NK-92 (cell line): ENCODE data around the gene ADAMTS12.

ENCODE experiments used
- DNase-seq: peaks from one replicate; lab custom pipeline; 2025; ENCODE audit not compliant: unreplicated experiment; lab: John Stamatoyannopoulos, UW

ADAMTS12 gene

DNA sequence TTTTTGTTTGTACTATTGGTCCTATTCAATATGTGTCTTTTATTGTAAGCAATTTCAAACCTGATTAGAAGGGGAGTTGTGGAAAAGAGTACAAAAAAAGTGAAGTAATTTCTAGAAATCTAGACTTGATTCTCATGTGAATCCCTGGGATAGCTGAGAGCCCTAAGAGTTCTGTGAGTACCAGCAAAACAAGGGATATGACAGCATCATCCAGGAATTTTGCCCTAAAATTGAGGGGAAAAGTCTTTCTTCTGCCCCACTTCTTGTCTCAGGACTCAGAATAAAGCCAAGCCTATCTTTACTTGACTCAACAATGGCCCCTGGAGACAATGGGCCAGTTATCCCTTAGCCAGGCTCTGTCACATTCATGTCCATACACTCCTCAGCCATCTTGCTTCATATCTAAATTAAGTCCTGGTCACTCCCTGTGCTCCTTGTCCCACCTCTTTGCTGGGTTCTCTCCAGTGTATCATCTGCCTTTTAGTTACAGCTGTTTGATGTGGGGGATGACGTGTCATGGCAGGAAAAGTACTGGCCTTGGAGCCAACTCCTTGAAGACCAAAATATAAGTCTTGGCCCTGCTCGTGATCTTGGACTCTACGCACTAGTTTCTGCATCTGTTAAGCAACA lies 81.2 kb downstream of the ADAMTS12 start:
- DNase-seq = no peak

DNA sequence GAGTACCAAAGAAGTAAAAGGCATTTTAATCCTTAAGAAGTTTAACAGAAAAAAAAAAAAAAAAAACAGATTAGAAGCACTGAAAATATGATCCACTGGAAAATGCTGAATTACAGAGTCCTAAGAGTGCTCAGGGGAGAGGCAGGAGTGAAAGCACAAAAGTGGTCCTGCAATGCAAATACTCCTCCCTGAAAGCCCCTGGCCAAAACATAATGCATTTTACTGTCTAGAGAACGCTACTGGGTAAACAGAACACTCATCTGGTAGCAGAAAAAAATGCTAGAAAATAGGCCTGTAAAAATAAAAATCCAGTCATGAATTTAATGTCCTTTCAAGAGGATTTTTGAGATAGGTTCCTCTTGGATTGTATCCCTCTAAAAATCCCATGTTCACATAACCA lies 81.9 kb downstream of the ADAMTS12 start:
- DNase-seq = no peak

DNA sequence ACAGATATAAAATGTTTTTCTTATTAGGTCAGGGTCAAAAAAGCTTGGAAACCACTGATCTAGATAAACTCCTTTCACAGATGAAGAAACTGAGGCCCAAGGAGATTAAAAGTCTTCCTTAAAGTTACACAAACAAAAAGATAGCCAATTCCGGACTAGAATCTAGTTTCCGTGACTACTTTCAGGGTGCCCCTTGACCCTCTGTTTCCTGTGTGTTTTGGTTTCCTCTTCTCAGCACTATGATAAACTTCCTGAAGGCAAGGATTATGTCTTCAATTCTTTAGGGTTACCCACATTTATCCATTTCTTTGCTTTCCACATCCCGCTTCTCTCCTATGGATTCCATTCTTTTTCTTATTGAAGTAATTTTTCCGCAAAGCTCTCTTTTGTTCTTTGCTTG lies 83.1 kb downstream of the ADAMTS12 start:
- no peak for DNase-seq

DNA sequence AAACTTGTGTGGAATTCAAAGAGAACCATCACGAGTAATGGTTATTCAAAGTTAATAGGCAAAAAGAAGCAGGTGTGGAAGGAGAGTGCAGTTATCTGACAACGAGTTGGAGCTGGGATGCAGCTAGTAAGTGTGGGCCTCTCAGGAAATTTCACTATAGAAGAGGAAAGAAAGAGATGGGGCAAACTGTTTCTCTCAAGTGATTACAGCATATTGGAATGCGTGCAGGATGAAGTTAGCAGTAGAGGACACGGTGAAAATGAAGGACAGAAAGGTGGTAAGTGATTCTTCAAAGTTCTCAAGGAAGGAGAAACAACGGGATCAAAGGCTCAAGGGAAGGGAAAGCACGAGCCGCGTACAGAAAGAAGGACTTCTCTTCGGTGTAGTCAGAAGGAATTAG lies 84.0 kb downstream of the ADAMTS12 start:
- no peak for DNase-seq

DNA sequence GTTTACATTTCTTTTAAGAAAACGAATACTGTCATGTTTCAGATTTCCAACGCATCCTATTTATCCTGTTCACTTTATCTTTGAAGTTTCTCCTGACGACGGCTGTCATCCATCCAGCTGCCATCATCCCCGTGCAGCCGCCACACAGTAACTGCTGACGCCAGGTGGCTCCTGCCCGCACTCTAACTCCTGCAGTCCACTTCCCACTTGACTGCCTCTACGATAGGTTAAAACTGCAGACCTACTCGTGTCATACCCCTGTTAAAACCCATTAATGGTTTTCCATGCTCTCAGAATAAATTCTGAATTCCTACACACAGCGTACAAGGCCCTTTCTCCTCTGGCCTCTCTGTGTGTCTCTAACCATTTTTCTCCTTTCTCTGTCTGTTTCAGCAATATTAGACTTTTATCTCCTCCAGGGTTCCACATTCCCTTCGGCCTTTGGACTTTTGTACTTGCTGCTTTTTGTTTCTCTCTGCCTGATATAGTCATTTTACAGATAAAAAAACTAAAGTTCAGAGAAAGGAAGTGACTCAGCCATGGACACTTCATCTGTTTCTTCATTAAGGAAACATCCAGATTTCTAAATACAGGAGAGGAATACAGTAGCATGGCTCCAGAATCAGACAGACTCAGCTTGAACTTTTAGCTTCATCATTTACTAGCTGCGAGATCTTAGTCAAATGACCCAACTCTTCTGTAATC lies 84.9 kb downstream of the ADAMTS12 start:
- no peak for DNase-seq

DNA sequence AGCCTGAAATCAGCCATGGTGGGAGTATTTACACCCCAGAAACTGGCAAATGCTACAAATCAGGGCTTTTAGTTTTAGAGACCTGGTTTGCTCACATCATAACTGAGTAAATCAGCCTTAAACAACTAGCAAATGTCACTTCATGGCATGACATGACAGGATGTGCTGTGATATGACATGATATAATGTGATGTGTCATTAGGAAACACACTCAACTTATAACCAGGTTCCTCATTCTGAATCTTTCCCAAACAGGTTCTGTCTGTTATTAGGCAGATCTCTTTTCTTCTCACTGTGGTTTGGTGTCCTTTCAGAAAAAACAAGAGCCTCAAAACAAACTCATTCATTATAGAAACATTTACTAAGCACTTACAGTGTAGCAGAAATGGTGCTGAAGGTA lies 90.5 kb downstream of the ADAMTS12 start:
- DNase-seq = no peak

DNA sequence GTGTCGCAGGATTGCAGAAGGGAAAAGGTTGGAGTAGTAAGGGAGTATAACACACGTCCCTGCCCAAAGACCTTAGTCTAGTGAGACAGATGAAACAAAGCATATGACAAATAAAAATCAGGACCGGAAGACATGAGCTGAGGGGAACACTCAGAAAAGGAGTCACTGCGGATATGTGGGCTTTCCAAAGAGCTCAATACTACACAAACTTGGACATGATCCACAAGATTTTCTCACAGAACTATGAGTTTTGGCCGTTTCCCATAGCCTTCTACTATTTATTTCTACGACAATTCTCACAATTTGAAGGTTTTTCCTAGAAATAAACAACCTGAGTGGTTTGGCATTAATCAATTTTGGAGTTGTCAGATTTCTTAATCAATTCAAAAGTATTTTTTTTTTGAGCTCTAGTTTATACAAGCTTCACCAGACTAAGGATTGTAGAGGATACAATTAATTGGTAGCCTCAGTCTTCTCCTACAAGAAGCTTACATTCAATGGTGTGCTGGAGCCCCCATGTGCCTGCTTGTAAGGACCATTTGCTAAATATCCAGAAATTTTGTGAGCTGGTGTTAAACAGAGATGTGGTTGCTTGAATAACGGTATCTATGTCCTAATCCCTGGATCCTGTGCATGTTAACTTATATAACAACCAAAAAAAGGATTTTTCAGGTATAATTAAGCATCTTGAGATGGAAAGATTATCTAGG lies 91.4 kb downstream of the ADAMTS12 start:
- no peak for DNase-seq

DNA sequence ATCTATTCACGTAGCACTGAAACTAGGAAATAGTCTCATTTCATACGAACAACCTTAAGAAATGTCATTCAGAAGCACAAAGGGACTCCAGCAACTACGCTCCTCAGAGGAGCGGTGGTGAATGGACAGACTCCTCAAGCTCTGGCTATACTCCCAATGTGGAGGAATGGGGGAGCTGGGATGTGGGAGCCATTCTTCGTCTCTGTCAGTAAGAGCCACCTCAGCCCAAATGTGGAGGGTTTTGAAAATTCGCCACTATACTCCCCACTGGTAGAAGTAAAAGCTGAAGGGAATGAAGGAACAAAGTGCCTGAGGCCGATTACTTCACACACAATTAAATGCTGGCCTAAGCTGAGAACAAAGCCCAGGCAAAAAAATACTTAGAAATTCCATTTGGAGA lies 96.3 kb downstream of the ADAMTS12 start:
- DNase-seq = no peak

DNA sequence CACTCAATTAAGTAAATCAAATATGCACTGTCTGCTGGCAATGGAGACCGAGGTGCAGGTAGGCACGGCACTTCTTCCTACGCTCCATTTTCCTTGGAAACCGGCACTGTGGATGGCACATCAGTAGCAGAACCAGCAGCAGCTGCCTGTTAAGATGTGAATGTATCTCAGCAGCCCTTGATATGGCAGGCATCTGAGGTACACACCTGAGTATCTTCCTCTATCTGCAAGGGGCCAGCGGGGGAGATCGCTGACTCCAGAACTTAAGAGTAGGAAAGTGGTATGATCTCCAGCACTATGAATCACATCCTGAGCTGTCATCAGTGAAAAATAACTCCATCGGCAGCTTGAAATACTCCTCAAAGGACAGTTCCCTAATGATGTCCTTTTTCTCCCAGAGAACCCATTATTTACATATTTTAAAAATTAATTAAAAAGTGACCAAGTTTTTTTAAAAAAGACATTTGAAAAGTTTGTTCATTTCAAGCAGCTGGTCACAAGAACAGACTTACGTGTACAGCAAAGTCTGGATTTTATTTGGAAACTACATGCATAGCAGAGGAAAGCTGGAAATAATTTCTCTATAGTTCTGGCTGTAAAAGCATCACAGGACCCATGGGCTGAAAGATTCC lies 97.1 kb downstream of the ADAMTS12 start:
- DNase-seq = no peak

DNA sequence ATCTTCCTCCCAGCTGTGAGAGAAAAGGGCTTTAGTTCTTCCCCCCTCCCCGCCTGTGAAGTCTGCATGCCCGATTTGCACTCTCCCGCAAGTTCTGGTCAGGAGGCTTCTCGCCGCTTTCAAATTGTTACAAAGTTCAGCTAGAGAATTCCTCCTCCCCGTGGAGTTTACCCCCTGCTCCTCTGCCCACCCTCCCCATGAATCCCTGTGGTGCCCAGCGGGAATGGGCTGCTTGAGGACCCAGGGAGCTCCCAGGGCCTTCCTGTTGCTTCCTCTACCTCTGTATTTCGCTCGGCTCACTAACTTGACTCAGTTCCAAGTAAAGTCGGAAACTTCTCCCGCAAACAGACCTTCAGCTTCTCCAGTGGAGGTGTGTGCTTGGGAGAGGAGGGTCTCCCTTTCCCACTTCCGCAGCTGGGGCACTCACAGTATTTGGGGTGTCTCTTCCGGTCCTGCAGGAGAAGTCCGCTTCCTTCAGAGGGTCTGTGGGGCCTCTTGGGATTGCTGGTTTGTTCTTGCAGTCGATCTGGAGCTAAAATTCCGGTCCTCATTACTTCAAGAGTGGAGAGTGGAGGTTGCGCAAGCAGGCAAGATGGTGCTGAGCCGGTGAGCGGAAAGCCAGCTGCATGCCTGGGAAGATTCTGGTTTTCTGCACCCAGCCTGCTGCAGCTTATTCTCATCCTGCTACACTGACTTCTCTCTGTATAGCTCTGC lies 97.8 kb downstream of the ADAMTS12 start:
- DNase-seq = no peak

DNA sequence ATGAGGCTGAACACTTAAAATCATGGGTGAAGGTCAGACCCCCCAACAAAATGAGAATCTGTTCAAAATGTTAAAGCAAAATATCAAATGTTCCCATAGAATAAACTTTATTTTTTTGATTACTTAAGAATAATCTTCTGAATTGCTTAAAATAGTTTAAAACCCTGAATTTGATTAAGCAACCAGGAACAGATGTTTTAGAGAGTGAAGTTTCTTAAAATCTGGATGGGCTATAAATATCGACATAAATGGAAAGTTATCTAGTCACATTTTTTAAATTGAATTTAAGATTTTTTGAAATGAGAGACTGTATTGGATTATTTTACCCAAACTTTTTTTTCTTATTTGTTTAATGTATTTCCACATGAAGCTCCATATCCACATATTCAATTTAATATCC lies 98.5 kb downstream of the ADAMTS12 start:
- DNase-seq = no peak

DNA sequence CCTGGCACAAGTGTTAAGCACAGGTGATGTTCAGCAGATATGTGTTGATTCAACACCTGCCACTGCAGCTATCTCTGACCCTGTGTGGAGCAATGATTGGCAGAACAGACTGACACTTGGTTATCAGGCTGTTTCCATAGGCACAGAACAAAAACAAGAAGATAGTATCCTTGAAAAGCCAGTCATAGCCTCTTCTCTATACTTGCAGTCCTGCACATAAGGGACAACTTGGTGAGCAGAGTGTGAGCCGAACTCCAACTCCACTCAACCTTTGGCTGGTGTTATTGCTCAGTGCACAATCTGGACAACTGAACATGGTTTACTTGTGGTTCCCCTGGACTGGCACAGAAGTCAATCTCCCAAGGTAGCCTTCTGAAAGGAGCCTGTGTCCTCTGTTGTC lies 99.2 kb downstream of the ADAMTS12 start:
- no peak for DNase-seq

DNA sequence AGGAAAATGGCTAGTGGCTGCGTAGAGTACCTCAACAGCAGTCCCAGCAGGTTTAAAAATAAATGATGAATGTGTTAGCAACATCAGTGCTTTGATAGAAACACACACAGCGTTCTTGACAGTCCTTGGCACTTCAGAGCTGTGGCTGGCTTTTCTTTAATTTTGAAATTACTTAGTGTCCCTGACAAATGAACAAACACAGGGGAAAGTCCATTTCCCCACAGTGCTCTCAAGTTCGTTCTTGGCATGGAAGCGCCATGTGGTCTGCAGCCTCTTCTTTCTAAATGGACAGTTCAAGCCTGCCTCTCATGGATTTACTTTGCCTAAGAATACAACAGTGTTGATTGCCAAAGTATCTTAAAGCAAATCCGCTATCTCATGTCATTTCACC lies 102.2 kb downstream of the ADAMTS12 start:
- no peak for DNase-seq

DNA sequence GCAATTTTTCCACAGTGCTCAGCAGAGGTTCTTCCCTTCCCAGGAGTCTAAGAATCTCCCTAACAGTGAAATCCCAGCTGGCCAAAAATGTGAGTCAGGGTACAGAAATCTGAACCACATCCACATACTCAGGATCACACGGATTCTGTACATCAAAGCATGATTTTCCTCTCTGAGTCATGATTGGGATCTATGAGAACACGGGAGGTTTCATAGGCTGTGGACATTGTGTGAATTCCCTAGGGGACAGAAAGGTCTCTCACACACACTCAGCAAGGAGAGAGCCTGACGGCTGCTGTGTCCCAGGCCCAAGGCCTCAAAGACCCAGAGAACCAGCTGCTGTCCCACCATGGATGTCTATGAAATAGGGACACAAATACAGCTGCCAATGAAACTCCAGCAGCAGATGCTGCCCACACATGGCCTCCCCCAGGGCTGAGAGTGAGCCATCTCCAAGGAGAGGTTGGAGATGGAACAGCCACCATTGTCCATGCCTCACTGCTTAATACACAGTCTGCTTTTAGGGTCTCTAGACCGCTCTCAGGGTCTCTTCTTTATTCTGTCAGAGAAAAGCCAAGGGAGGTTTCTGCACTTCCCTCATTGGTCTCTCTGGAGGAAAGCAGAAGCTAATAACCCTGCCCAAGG lies 102.7 kb downstream of the ADAMTS12 start:
- no peak for DNase-seq

DNA sequence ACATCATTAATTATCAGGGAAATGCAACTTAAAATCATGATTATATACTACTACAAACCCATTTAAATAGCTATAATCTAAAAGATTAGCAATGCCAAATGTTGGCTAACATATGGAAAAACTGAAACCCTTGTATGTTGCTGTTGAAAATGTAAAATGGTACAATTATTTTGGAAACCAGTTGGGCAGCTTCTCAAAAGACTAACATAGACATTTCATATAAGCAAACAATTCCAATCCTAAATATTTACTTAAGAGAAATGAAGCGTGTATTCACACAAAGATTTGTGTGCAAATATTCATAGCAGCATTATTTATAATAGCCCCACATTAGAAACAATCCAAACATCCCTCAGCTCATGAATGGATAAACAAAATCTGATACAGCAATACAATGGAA lies 106.2 kb downstream of the ADAMTS12 start:
- no peak for DNase-seq

DNA sequence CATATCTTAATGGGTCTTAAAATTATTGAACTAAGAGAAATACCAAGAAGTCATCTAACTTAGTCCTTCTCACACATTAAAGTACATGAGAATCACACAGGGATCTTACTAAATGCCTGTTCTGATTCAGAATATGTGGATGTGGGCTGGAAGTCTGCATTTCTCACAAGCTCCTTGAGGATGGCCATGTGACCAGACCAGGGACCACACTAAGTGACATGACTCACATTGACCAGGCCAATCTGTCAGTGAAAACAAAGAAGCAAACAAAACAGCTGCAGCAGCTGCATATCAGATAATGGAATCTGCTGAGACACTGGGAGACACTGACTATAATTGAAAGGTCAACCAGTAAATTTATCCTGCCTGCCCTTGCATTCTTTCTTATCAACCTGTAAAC lies 110.5 kb downstream of the ADAMTS12 start:
- DNase-seq = no peak

DNA sequence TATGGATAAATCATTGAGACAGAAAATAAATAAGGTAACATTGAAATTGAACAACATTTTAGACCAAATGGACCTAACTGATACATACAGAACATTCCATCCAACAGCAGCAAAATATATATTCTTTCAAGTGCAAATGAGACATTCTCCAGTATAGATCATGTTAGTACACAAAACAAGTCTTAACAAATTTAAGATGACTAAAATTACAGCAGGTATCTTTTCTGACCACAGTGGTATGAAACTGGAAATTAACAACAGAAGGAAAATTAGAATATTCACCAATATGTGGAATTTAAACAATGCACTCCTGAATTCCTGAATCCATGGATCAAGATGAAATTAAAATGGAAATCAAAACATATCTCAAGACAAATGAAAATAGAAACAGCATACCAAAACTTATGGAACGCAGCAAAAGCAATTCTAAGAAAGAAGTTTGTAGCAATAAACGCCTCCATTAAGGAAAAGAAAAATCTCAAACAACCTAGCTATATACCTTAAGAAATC lies 115.6 kb downstream of the ADAMTS12 start:
- DNase-seq = no peak

DNA sequence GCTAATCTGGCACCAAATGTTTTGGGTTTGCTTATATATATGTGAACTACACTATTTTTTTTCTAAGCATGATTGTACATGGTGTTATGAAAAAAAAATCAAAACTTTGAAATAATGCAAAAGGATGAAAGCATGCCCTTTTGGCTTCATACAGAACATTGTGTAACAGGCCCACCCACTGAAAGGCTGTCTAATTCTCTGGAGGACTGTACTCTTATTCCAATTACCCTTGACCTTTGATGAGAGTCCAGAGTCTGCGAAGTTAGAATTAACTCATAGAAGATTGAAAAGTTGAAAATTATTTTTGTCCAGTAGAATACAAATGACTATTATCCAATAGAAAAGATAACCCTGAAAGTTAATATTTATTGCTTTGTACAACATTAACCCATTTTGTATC lies 117.4 kb downstream of the ADAMTS12 start:
- no peak for DNase-seq

DNA sequence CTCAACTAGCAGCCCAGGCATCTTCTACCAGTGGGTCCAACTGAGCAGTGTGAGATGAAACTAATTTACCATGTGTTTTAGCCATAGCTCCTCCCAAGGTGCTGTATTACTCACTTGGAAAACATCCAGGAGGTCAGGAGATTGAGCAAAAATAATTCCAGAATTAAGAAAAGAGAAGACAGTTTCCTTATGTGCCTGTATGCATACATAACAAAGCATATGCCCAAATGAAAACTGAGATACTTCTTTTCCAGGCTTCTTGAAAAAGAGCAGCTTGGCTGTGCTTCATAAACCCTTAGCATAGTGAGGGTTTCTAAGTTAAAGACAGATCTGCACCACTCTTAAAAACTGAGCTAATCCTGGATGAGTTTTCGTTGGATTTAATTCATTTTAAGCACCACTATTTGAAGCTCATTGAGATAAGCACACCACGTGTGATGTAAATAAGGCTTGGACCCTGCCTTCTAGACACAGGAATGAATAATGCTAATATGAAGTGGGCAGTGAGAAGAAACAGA lies 119.4 kb downstream of the ADAMTS12 start:
- no peak for DNase-seq

DNA sequence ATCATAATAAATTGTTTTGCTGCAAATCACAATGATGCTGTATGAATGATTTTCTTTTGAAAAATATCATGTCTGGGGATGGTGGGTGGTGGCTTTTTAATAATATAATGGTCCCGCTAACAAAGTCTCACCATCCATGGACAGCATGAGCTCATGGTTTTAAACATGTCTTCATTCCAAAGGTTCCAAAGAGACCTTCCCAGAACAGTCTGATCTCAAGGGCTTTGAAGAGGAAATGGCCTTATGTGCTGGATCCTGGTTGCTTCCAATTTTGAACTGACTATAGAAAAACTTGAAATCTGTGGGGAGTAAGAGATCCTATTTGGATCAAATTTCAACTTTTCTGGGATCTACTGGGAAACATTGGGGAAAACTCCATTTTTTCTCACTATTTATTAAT lies 121.8 kb downstream of the ADAMTS12 start:
- DNase-seq = no peak
